PC-3 (cell line): Measurements from ENCODE around the gene INA.

ENCODE experiments used
- CTCF ChIP-seq: fragments of 300-600 bp; sonication (generic); conservative IDR thresholded peaks from 2 replicates; pipeline ENCODE4 v1.5.1; 2017; ENCODE audit warnings: antibody characterized with exemption, low read depth, mild to moderate bottlenecking, low read length
- EZH2 ChIP-seq: fragments of 300-600 bp; sonication (generic); IDR thresholded peaks from one replicate; pipeline ENCODE4 v1.6.1; 2017; ENCODE audit warnings: antibody characterized with exemption, mild to moderate bottlenecking, low read length; ENCODE audit not compliant: unreplicated experiment
- EZH2phosphoT487 ChIP-seq: fragments of 300-600 bp; sonication (generic); IDR thresholded peaks from 2 replicates; pipeline ENCODE4 v1.6.1; 2018; ENCODE audit warnings: mild to moderate bottlenecking, antibody characterized with exemption, low read length, borderline replicate concordance

- TF ChIP-seq EZH2phosphoT487 (no peak), CTCF (no peak), EZH2 (no peak)
These were observed 16.9 kb upstream of the INA start for GRCh38 chr10:103259989-103260388.
